Motor neuron (in vitro differentiated cells): ENCODE measurements around the gene TRIM38. TPM values are rescaled to one million over a fixed set of nuclear protein-coding genes. Genes with fewer than 3 reads are reported as not detected.

Source experiments
- total RNA-seq, 8 experiments: library from RNA; unstranded; fragments of 300-600 nt; gene quantifications; 2 replicates each; pipeline versions ENCODE4 v1.2.3 to v1.2.4, GENCODE V29; 2022

The TRIM38 gene
- total RNA-seq, 8 experiments from 2014 or later = 0.05 to 24.1 (median 1.5) TPM

Other genes starting within 250 kb of the TRIM38 start
- gene SLC17A4, start 208.1 kb upstream of the TRIM38 start, total RNA-seq = under 1 TPM in 4 of 8 experiments, not detected in 4; 0.05 to 0.52 (median 0.09) TPM
- not detected for gene SLC17A1, start 130.8 kb upstream of the TRIM38 start, total RNA-seq
- gene SLC17A3, start 88.6 kb upstream of the TRIM38 start, total RNA-seq = under 1 TPM in 2 of 8 experiments, not detected in 6; 0.40 to 1.00 TPM
- gene SLC17A2, start 32.1 kb upstream of the TRIM38 start, total RNA-seq = under 1 TPM in 2 of 8 experiments, not detected in 6; 0.14 to 0.31 TPM
- 1 to 10 TPM in 4 of 8 experiments, under 1 TPM in 4; 0.05 to 5.8 (median 1.5) TPM for gene HFE, start 124.6 kb downstream of the TRIM38 start, total RNA-seq